WTC11 (cell line): Measurements from ENCODE around the gene RPP14. TPM values are rescaled to one million over a fixed set of nuclear protein-coding genes. Genes with fewer than 3 reads are reported as not detected.

ENCODE experiments used
- ARID4B ChIP-seq: sonication (generic); formaldehyde crosslinking; IDR thresholded peaks from 2 replicates; pipeline ENCODE4 v1.8.0; 2023; ENCODE audit warnings: missing genetic modification reagents, mild to moderate bottlenecking, borderline replicate concordance
- CBFB ChIP-seq: sonication (generic); formaldehyde crosslinking; IDR thresholded peaks from 2 replicates; pipeline ENCODE4 v1.8.1; 2022; ENCODE audit warnings: mild to moderate bottlenecking, low read depth, missing genetic modification reagents
- CREM ChIP-seq: sonication (generic); formaldehyde crosslinking; IDR thresholded peaks from 2 replicates; pipeline ENCODE4 v1.8.1; 2022; ENCODE audit warnings: mild to moderate bottlenecking, missing genetic modification reagents, moderate library complexity
- ESRRA ChIP-seq: sonication (generic); formaldehyde crosslinking; IDR thresholded peaks from 2 replicates; pipeline ENCODE4 v1.8.1; 2022; ENCODE audit warnings: mild to moderate bottlenecking, missing genetic modification reagents, borderline replicate concordance
- FOXP1 ChIP-seq: sonication (generic); formaldehyde crosslinking; IDR thresholded peaks from 2 replicates; pipeline ENCODE4 v1.8.0; 2022; ENCODE audit warnings: missing genetic modification reagents, mild to moderate bottlenecking, moderate library complexity, borderline replicate concordance
- GRHL2 ChIP-seq: fragments of 250-450 bp; sonication (Bioruptor Pico); IDR thresholded peaks from 2 replicates; pipeline ENCODE4 v1.8.0; 2022; ENCODE audit warnings: mild to moderate bottlenecking, moderate library complexity; ENCODE audit not compliant: insufficient replicate concordance, severe bottlenecking
- JAZF1 ChIP-seq: fragments of 250-450 bp; sonication (Bioruptor Pico); IDR thresholded peaks from 2 replicates; pipeline ENCODE4 v1.9.0; 2021; ENCODE audit warnings: moderate library complexity, mild to moderate bottlenecking, inconsistent platforms
- KAT7 ChIP-seq: sonication (generic); formaldehyde crosslinking; IDR thresholded peaks from 2 replicates; pipeline ENCODE4 v1.8.1; 2023; ENCODE audit warnings: missing genetic modification reagents, mild to moderate bottlenecking, borderline replicate concordance
- MYBL2 ChIP-seq: sonication (generic); formaldehyde crosslinking; IDR thresholded peaks from 2 replicates; pipeline ENCODE4 v1.8.1; 2023; ENCODE audit warnings: mild to moderate bottlenecking, moderate library complexity, missing genetic modification reagents
- SMAD3 ChIP-seq: sonication (generic); formaldehyde crosslinking; IDR thresholded peaks from 2 replicates; pipeline ENCODE4 v1.8.0; 2022; ENCODE audit warnings: missing genetic modification reagents, mild to moderate bottlenecking, borderline replicate concordance
- TCF7 ChIP-seq: sonication (generic); formaldehyde crosslinking; IDR thresholded peaks from 2 replicates; pipeline ENCODE4 v1.8.0; 2022; ENCODE audit warnings: mild to moderate bottlenecking, low read depth, missing genetic modification reagents, moderate library complexity
- TP53 ChIP-seq: sonication (generic); formaldehyde crosslinking; IDR thresholded peaks from 2 replicates; pipeline ENCODE4 v1.8.1; 2023; ENCODE audit warnings: mild to moderate bottlenecking, missing genetic modification reagents
- ZMAT4 ChIP-seq: fragments of 250-450 bp; sonication (Bioruptor Pico); IDR thresholded peaks from 2 replicates; pipeline ENCODE4 v1.9.0; 2021; ENCODE audit warnings: mild to moderate bottlenecking
- ZNF317 ChIP-seq: sonication (generic); formaldehyde crosslinking; IDR thresholded peaks from 2 replicates; pipeline ENCODE4 v1.8.1; 2023; ENCODE audit warnings: low read depth, mild to moderate bottlenecking, moderate library complexity, missing genetic modification reagents, borderline replicate concordance
- ZNF396 ChIP-seq: fragments of 250-450 bp; sonication (Bioruptor Pico); IDR thresholded peaks from 2 replicates; pipeline ENCODE4 v1.8.0; 2021; ENCODE audit warnings: mild to moderate bottlenecking, moderate library complexity, borderline replicate concordance
- ZNF423 ChIP-seq: fragments of 250-450 bp; sonication (Bioruptor Pico); IDR thresholded peaks from 2 replicates; pipeline ENCODE4 v2.1.2; 2022; ENCODE audit warnings: mild to moderate bottlenecking, moderate library complexity
- total RNA-seq: library from RNA; stranded (reverse); gene quantifications from 3 replicates; pipeline ENCODE4 v1.2.3, GENCODE V29; 2021
- TF ChIP-seq, protein P1 (sequence below): sonication (generic); formaldehyde crosslinking; IDR thresholded peaks from 2 replicates; pipeline ENCODE4 v1.8.0; 2023; ENCODE audit warnings: missing genetic modification reagents
- TF ChIP-seq, protein P2 (sequence below): sonication (generic); formaldehyde crosslinking; IDR thresholded peaks from 2 replicates; pipeline ENCODE4 v1.8.0; 2022; ENCODE audit warnings: mild to moderate bottlenecking, missing genetic modification reagents
- TF ChIP-seq, protein P3 (sequence below): fragments of 250-450 bp; sonication (Bioruptor Pico); IDR thresholded peaks from 2 replicates; pipeline ENCODE4 v1.8.0; 2021; ENCODE audit warnings: mild to moderate bottlenecking
- TF ChIP-seq, protein P4 (sequence below): sonication (generic); formaldehyde crosslinking; IDR thresholded peaks from 2 replicates; pipeline ENCODE4 v1.8.1; 2022; ENCODE audit warnings: low read depth, missing genetic modification reagents, borderline replicate concordance
- TF ChIP-seq, protein P5 (sequence below): fragments of 250-450 bp; sonication (Bioruptor Pico); IDR thresholded peaks from 2 replicates; pipeline ENCODE4 v2.1.2; 2022; ENCODE audit warnings: mild to moderate bottlenecking, moderate library complexity
- TF ChIP-seq, protein P6 (sequence below): sonication (generic); formaldehyde crosslinking; IDR thresholded peaks from 2 replicates; pipeline ENCODE4 v1.8.1; 2023; ENCODE audit warnings: mild to moderate bottlenecking, missing genetic modification reagents, borderline replicate concordance

RPP14 gene
- total RNA-seq, 1 experiment from 2014 or later = 17.9 TPM

DNA sequence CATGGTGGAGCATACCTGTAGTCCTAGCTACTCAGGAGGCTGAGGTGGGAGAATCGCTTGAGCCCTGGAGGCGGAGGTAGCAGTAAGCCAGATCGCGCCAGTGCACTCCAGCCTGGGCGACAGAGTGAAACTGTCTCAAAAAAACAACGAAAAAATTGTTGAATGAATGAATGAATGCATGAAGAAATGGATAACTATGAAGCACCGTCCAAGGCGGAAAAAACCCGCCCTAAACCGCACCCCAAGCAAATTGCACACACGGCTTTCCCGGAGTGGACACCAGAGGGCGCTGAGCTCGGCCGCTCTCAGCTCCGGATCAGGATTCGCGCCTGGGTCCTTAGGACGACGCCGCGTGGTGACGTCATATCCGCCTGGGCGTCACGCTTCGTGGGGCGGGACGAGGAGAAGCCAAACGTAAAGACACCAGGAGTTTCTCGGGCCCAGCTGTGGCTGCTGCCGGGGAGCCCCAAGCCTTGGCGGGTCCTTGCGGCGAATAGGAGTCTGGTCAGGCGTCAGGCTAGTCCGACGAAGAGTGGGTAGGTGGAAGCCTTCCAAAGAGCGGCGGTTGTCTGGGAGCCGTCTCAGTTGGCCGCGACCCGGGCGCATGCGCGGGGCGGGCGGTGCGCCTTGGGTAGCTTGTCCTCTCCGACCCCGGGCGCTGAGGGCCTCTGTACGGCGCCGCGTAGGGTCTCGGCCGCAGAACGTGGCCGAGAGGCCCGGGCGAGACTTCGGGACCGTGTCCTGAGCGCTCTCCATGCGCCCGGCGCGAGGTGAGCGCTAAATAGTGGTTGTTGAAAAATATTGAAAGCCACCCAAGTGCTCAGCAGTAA lies at the start of gene RPP14, which contains the start of gene HTD2 (continued):
- TF ChIP-seq CBFB (CRISPR knock-in tag) = no peak; the same call in 1 of the 2 replicates
- no peak for TF ChIP-seq ZNF317 (CRISPR knock-in tag)
- TF ChIP-seq, protein P1, sequence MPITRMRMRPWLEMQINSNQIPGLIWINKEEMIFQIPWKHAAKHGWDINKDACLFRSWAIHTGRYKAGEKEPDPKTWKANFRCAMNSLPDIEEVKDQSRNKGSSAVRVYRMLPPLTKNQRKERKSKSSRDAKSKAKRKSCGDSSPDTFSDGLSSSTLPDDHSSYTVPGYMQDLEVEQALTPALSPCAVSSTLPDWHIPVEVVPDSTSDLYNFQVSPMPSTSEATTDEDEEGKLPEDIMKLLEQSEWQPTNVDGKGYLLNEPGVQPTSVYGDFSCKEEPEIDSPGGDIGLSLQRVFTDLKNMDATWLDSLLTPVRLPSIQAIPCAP (CRISPR knock-in tag) = no peak
- TF ChIP-seq CREM (CRISPR knock-in tag) = peak; percentile 98
- TF ChIP-seq, protein P2, sequence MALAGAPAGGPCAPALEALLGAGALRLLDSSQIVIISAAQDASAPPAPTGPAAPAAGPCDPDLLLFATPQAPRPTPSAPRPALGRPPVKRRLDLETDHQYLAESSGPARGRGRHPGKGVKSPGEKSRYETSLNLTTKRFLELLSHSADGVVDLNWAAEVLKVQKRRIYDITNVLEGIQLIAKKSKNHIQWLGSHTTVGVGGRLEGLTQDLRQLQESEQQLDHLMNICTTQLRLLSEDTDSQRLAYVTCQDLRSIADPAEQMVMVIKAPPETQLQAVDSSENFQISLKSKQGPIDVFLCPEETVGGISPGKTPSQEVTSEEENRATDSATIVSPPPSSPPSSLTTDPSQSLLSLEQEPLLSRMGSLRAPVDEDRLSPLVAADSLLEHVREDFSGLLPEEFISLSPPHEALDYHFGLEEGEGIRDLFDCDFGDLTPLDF = no peak
- no peak for TF ChIP-seq JAZF1 (CRISPR knock-in tag)
- TF ChIP-seq SMAD3 (CRISPR knock-in tag) = no peak
- peak; percentile 59; the same call in 1 of the 2 replicates for TF ChIP-seq FOXP1 (CRISPR knock-in tag)
- no peak for TF ChIP-seq ZMAT4 (CRISPR knock-in tag)
- TF ChIP-seq, protein P3, sequence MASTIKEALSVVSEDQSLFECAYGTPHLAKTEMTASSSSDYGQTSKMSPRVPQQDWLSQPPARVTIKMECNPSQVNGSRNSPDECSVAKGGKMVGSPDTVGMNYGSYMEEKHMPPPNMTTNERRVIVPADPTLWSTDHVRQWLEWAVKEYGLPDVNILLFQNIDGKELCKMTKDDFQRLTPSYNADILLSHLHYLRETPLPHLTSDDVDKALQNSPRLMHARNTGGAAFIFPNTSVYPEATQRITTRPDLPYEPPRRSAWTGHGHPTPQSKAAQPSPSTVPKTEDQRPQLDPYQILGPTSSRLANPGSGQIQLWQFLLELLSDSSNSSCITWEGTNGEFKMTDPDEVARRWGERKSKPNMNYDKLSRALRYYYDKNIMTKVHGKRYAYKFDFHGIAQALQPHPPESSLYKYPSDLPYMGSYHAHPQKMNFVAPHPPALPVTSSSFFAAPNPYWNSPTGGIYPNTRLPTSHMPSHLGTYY = no peak
- TF ChIP-seq ZNF423 (CRISPR knock-in tag) = no peak
- TF ChIP-seq ARID4B (CRISPR knock-in tag) = peak; percentile 87
- TF ChIP-seq, protein P4, sequence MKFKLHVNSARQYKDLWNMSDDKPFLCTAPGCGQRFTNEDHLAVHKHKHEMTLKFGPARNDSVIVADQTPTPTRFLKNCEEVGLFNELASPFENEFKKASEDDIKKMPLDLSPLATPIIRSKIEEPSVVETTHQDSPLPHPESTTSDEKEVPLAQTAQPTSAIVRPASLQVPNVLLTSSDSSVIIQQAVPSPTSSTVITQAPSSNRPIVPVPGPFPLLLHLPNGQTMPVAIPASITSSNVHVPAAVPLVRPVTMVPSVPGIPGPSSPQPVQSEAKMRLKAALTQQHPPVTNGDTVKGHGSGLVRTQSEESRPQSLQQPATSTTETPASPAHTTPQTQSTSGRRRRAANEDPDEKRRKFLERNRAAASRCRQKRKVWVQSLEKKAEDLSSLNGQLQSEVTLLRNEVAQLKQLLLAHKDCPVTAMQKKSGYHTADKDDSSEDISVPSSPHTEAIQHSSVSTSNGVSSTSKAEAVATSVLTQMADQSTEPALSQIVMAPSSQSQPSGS = 0 out of 2 replicates have a peak, but pooled peaks have one; percentile 24
- no peak for TF ChIP-seq ZNF396
- TF ChIP-seq, protein P5, sequence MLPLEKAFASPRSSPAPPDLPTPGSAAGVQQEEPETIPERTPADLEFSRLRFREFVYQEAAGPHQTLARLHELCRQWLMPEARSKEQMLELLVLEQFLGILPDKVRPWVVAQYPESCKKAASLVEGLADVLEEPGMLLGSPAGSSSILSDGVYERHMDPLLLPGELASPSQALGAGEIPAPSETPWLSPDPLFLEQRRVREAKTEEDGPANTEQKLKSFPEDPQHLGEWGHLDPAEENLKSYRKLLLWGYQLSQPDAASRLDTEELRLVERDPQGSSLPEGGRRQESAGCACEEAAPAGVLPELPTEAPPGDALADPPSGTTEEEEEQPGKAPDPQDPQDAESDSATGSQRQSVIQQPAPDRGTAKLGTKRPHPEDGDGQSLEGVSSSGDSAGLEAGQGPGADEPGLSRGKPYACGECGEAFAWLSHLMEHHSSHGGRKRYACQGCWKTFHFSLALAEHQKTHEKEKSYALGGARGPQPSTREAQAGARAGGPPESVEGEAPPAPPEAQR (CRISPR knock-in tag) = no peak
- 0 out of 2 replicates have a peak, but pooled peaks have one; percentile 17 for TF ChIP-seq TP53 (CRISPR knock-in tag)
- no peak for TF ChIP-seq TCF7 (CRISPR knock-in tag)
- TF ChIP-seq, protein P6, sequence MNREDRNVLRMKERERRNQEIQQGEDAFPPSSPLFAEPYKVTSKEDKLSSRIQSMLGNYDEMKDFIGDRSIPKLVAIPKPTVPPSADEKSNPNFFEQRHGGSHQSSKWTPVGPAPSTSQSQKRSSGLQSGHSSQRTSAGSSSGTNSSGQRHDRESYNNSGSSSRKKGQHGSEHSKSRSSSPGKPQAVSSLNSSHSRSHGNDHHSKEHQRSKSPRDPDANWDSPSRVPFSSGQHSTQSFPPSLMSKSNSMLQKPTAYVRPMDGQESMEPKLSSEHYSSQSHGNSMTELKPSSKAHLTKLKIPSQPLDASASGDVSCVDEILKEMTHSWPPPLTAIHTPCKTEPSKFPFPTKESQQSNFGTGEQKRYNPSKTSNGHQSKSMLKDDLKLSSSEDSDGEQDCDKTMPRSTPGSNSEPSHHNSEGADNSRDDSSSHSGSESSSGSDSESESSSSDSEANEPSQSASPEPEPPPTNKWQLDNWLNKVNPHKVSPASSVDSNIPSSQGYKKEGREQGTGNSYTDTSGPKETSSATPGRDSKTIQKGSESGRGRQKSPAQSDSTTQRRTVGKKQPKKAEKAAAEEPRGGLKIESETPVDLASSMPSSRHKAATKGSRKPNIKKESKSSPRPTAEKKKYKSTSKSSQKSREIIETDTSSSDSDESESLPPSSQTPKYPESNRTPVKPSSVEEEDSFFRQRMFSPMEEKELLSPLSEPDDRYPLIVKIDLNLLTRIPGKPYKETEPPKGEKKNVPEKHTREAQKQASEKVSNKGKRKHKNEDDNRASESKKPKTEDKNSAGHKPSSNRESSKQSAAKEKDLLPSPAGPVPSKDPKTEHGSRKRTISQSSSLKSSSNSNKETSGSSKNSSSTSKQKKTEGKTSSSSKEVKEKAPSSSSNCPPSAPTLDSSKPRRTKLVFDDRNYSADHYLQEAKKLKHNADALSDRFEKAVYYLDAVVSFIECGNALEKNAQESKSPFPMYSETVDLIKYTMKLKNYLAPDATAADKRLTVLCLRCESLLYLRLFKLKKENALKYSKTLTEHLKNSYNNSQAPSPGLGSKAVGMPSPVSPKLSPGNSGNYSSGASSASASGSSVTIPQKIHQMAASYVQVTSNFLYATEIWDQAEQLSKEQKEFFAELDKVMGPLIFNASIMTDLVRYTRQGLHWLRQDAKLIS (CRISPR knock-in tag) = no peak
- TF ChIP-seq ESRRA (CRISPR knock-in tag) = no peak
- TF ChIP-seq KAT7 (CRISPR knock-in tag) = no peak
- TF ChIP-seq GRHL2 (CRISPR knock-in tag) = no peak
- peak; percentile 55; the same call in 1 of the 2 replicates for TF ChIP-seq MYBL2 (CRISPR knock-in tag)
